ENCODE data around the gene BTG1. TPM values are rescaled to one million over a fixed set of nuclear protein-coding genes. Genes with fewer than 3 reads are reported as not detected.

The BTG1 gene
- total and polyA plus RNA-seq, 2 experiments from 2014 or later, result 15.5 to 36.2 TPM

DNA sequence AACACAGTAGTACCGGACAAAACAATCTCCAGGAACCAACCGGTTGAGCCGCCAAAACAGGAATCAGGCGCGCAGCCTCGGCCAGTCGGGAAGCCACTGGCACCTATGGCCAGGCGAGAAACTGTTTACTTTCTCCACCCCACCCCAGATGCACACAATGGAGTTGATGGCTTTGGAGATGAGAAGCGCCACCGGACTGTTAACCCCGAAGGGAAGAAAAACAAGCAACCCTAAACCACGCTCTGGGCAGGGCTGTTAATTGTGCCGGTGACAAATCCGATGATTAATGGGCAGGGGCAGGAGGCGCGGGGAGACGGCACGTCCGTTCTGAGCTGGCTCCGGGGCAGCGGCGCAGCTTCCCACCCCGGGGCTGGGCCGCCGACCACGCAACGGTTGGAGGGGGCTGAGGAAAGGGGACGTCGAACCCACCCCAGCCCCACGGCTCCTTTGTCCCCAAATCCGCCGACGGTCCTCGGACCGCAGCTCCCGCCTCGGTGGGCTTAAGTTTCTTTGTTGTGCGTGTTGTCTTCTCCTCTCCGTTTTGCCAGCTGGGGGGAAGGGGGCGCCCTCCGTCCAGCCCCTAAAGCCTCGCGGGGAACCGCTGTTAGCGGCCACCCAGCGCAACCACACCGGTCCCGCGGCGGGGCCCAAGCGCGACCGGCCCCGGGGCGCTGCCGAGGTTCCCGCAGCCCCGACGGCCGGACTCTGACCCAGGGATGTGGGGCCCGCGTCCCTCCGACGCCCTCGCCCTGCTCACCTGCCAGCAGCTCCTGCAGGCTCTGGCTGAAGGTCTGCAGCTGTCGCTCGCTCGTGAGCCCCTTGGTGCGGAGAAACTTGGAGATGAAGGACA lies 790 bp downstream of the BTG1 start:
- Mint-ChIP-seq H3K36me3 (ENCODE audit: low read depth) (peaks cover 42% of the 10 kb centered on the region), H3K4me1 (peaks cover 47% of the 10 kb centered on the region), H3K9me3 (peaks cover 6% of the 10 kb centered on the region; the same call in 2 of the 3 replicates), H3K27ac (peak overlapping the region; percentile 93), H3K4me3 (peak overlapping the region; percentile 98), H3K27me3 (ENCODE audit: insufficient read depth, low read depth, poor library complexity) (peaks cover 20% of the 10 kb centered on the region)
- Histone ChIP-seq H3K27me3 (ENCODE audit: insufficient read depth) (no peaks in the 10 kb centered on the region), H3K27ac (ENCODE audit: low read depth) (peak overlapping the region; percentile 33; the same call in 1 of the 2 replicates), H3K4me2 (peak overlapping the region; percentile 89), H3K9me2 (ENCODE audit: insufficient read depth) (no peaks in the 10 kb centered on the region), H2AFZ (no peak overlapping the region), H3K4me3 (peak overlapping the region; percentile 78), H3K36me3 (ENCODE audit: insufficient read depth) (peaks cover 13% of the 10 kb centered on the region; the same call in 1 of the 2 replicates), H4K20me1 (replicated peaks; ENCODE audit: insufficient read depth) (peaks cover 8% of the 10 kb centered on the region; the same call in 1 of the 2 replicates), H3K79me2 (replicated peaks; ENCODE audit: insufficient read depth) (peaks cover 56% of the 10 kb centered on the region), H3F3A (replicated peaks; ENCODE audit: low read depth) (no peaks in the 10 kb centered on the region), H3K4me1 (ENCODE audit: insufficient read depth) (peaks cover 43% of the 10 kb centered on the region)
- DNase-seq (ENCODE audit: low spot score) (peak; percentile 40), ATAC-seq (peak; percentile 1)
- TF ChIP-seq, protein P1, sequence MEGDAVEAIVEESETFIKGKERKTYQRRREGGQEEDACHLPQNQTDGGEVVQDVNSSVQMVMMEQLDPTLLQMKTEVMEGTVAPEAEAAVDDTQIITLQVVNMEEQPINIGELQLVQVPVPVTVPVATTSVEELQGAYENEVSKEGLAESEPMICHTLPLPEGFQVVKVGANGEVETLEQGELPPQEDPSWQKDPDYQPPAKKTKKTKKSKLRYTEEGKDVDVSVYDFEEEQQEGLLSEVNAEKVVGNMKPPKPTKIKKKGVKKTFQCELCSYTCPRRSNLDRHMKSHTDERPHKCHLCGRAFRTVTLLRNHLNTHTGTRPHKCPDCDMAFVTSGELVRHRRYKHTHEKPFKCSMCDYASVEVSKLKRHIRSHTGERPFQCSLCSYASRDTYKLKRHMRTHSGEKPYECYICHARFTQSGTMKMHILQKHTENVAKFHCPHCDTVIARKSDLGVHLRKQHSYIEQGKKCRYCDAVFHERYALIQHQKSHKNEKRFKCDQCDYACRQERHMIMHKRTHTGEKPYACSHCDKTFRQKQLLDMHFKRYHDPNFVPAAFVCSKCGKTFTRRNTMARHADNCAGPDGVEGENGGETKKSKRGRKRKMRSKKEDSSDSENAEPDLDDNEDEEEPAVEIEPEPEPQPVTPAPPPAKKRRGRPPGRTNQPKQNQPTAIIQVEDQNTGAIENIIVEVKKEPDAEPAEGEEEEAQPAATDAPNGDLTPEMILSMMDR (conservative IDR thresholded peaks at IDR 0.05; ENCODE audit: low read depth in 2 of 2), result peak; percentile 7 to 39; a peak in 2 of 4 replicates
- no peak for TF ChIP-seq ZNF114 (CRISPR knock-in tag; IDR thresholded peaks at IDR 0.05)

DNA sequence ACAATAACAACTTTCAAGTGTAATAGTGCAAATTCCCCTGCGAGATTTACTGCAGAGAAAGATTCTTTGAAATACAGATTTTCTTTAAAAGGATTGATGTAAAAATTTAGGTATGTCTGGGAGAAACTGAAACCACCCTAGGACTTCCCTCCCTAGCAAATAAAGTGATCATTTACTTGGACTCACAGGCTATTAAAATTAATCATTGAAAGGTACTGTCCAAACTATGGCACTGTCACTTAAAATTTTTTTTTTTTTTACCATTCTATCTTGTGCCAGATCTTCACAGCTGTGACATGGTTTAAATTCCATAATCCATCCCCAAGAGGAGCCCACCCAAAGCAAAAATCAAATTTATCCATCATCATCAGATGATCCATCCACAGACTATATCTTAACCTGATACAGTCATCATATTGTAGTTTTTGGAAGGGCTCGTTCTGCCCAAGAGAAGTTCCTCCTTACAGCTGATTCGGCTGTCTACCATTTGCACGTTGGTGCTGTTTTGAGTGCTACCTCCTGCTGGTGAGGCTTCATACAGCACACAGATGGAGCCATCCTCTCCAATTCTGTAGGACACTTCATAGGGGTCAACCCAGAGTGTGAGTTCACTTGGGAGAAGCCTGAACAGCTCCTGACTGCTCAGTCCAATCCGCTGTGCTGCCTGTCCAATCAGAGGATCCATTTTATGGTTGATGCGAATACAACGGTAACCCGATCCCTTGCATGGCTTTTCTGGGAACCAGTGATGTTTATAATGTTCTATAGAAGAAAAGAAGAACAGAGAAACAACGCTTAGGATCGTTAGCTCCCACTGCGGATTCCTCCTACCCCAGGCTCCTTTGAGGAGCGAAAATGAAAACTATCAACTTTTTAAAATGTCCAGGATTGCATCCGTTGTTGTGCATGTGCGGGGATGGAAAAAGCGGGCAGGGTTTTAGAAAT lies 1.7 kb downstream of the BTG1 start:
- Mint-ChIP-seq H3K4me1 (peaks cover 56% of the 10 kb centered on the region), H3K9me3 (peaks cover 6% of the 10 kb centered on the region; the same call in 2 of the 3 replicates), H3K36me3 (ENCODE audit: low read depth) (peaks cover 42% of the 10 kb centered on the region), H3K27ac (peak overlapping the region; percentile 93), H3K4me3 (peak overlapping the region; percentile 98), H3K27me3 (ENCODE audit: insufficient read depth, low read depth, poor library complexity) (peaks cover 20% of the 10 kb centered on the region)
- Histone ChIP-seq H3K79me2 (replicated peaks; ENCODE audit: insufficient read depth) (peaks cover 65% of the 10 kb centered on the region), H3K4me3 (peak overlapping the region; percentile 78), H3K9me2 (ENCODE audit: insufficient read depth) (no peaks in the 10 kb centered on the region), H3K27ac (ENCODE audit: low read depth) (peak overlapping the region; percentile 33; the same call in 1 of the 2 replicates), H3K27me3 (ENCODE audit: insufficient read depth) (no peaks in the 10 kb centered on the region), H3K4me2 (peak overlapping the region; percentile 89), H3F3A (replicated peaks; ENCODE audit: low read depth) (no peaks in the 10 kb centered on the region), H3K36me3 (ENCODE audit: insufficient read depth) (peaks cover 13% of the 10 kb centered on the region; the same call in 1 of the 2 replicates), H4K20me1 (replicated peaks; ENCODE audit: insufficient read depth) (peaks cover 8% of the 10 kb centered on the region; the same call in 1 of the 2 replicates), H2AFZ (no peak overlapping the region), H3K4me1 (ENCODE audit: insufficient read depth) (peaks cover 51% of the 10 kb centered on the region)
- DNase-seq (ENCODE audit: low spot score) (peak; percentile 84), ATAC-seq (peak; percentile 39)
- TF ChIP-seq, protein P2, sequence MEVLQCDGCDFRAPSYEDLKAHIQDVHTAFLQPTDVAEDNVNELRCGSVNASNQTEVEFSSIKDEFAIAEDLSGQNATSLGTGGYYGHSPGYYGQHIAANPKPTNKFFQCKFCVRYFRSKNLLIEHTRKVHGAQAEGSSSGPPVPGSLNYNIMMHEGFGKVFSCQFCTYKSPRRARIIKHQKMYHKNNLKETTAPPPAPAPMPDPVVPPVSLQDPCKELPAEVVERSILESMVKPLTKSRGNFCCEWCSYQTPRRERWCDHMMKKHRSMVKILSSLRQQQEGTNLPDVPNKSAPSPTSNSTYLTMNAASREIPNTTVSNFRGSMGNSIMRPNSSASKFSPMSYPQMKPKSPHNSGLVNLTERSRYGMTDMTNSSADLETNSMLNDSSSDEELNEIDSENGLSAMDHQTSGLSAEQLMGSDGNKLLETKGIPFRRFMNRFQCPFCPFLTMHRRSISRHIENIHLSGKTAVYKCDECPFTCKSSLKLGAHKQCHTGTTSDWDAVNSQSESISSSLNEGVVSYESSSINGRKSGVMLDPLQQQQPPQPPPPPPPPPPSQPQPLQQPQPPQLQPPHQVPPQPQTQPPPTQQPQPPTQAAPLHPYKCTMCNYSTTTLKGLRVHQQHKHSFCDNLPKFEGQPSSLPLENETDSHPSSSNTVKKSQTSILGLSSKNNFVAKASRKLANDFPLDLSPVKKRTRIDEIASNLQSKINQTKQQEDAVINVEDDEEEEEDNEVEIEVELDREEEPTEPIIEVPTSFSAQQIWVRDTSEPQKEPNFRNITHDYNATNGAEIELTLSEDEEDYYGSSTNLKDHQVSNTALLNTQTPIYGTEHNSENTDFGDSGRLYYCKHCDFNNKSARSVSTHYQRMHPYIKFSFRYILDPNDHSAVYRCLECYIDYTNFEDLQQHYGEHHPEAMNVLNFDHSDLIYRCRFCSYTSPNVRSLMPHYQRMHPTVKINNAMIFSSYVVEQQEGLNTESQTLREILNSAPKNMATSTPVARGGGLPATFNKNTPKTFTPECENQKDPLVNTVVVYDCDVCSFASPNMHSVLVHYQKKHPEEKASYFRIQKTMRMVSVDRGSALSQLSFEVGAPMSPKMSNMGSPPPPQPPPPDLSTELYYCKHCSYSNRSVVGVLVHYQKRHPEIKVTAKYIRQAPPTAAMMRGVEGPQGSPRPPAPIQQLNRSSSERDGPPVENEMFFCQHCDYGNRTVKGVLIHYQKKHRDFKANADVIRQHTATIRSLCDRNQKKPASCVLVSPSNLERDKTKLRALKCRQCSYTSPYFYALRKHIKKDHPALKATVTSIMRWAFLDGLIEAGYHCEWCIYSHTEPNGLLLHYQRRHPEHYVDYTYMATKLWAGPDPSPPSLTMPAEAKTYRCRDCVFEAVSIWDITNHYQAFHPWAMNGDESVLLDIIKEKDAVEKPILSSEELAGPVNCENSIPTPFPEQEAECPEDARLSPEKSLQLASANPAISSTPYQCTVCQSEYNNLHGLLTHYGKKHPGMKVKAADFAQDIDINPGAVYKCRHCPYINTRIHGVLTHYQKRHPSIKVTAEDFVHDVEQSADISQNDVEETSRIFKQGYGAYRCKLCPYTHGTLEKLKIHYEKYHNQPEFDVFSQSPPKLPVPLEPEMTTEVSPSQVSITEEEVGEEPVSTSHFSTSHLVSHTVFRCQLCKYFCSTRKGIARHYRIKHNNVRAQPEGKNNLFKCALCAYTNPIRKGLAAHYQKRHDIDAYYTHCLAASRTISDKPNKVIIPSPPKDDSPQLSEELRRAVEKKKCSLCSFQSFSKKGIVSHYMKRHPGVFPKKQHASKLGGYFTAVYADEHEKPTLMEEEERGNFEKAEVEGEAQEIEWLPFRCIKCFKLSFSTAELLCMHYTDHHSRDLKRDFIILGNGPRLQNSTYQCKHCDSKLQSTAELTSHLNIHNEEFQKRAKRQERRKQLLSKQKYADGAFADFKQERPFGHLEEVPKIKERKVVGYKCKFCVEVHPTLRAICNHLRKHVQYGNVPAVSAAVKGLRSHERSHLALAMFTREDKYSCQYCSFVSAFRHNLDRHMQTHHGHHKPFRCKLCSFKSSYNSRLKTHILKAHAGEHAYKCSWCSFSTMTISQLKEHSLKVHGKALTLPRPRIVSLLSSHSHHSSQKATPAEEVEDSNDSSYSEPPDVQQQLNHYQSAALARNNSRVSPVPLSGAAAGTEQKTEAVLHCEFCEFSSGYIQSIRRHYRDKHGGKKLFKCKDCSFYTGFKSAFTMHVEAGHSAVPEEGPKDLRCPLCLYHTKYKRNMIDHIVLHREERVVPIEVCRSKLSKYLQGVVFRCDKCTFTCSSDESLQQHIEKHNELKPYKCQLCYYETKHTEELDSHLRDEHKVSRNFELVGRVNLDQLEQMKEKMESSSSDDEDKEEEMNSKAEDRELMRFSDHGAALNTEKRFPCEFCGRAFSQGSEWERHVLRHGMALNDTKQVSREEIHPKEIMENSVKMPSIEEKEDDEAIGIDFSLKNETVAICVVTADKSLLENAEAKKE (CRISPR knock-in tag; IDR thresholded peaks at IDR 0.05), result 0 out of 2 replicates have a peak, but pooled peaks have one; percentile 28
- TF ChIP-seq POLR2AphosphoS5 (IDR thresholded peaks at IDR 0.05; ENCODE audit: low read depth), result no peak; the same call in 1 of the 2 replicates
- no peak for TF ChIP-seq EZH2phosphoT487 (IDR thresholded peaks at IDR 0.05; ENCODE audit: unreplicated experiment)
- TF ChIP-seq ZNF114 (CRISPR knock-in tag; IDR thresholded peaks at IDR 0.05), result no peak
- TF ChIP-seq, protein P1 (conservative IDR thresholded peaks at IDR 0.05; ENCODE audit: low read depth in 2 of 2), result peak; percentile 67 to 73

Measured in GM23338 (cell line).